NCI-H2029 (cell line): ENCODE data around the gene DNAJC12.
"Not testable (repeated sequence)": the region's sequence is repeated elsewhere in the genome, so short reads cannot be mapped to it uniquely, and the experiment has no call there.

Source experiments
- DNase-seq: peaks from one replicate; lab custom pipeline; 2025; lab: John Stamatoyannopoulos, UW

DNAJC12 gene

GRCh38 chr10:67790534-67791408 lies 47.2 kb downstream of the DNAJC12 start:
- DNase-seq, result no peak

- no peak for DNase-seq
Measured at GRCh38 chr10:67789769-67790168, 48.2 kb downstream of the DNAJC12 start.

DNA sequence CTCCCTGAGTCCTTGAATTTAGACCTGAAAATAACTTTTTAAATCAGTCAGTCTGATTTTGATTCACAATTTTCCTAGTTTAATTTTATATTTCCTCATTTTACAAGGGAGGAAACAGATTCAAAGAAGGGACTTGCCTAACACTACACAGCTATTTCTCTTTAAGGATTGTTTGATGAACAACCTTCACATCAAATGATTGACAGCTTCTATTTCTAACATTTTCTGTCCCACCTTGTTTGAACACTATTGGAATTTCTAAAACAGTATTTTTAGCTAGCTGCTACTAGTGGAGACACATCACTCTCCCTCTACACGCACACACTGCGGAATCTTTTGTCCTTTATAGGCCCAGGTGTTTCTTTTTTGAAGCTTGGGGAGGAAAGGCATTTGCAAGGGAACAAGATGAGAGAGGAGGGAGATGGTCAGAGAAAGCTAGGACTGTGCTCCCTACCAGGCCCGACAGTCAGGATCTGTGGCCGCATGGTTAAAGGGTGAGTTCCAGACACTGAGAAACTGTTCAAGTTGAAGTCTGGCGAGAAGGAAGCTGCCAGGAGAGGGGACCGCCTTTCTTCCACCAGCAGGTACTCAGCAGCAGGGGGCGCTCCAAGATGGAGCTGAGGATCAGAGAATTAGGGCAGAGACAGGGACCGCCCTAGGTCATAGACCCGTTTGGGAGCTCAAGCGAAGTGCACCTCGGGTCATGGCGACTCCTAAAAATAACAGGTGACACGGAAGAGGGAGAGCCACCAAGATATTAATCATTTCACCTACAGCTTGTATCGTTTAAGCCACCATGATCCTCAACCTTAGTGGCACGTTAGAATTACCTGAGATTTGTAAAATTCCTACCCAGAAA lies 49.7 kb downstream of the DNAJC12 start:
- no peak for DNase-seq

DNA sequence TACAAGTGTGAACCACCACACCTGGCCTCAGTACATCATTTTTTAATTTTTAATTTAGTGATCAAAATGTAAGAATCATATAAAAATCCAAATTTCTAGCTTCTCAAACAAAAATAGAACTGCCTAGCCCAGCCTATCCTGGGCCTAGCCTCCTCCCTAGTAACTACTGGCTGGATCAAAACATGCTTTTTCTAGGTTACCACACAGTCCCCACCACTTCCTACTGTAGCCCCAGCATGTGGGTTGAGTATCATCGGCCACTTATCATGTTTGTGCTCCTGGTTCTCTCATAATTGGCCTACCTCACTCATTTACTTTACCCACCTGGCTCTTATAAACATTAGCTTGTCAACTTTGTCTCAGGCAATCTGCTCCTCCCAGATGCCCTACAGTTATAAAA lies 52.9 kb downstream of the DNAJC12 start:
- no peak for DNase-seq

GRCh38 chr10:67784474-67784873 lies 53.5 kb downstream of the DNAJC12 start:
- DNase-seq, result no peak

DNA sequence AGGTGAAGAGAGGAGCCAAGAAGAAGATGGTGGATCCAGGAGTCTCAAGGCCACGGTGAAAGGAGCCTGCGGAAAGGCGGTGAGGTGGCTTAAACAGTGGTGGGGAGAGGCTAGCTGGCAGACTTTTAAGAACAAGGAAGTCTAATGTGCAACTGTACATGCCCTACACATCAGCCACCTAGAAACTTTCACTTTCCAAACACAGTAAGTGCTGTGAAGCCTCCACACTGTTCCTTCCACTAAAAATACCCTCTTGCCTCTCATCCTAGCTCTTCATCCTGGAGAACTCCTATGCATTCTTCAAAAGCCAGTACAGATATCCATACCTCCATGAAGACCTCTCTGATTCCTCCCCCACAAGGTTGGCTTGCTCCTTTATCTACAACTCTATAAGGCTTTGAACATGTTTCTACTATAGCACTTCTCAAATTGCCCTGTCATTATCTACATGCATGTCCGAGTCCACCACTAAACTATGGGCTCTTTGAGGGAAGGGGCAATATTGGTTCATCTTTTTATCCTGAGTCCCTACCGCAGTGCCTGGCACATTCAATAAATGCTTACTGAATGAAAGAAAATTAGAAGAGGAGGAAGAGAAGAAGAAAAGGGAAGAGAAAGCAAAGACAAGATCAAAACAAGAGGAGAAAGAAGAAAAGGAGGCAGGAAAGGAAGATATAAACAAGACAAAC lies 54.2 kb downstream of the DNAJC12 start:
- DNase-seq, result no peak

GRCh38 chr10:67782530-67782929 lies 55.5 kb downstream of the DNAJC12 start:
- DNase-seq, result no peak

GRCh38 chr10:67780759-67781538 lies 57.0 kb downstream of the DNAJC12 start:
- DNase-seq, result no peak

DNA sequence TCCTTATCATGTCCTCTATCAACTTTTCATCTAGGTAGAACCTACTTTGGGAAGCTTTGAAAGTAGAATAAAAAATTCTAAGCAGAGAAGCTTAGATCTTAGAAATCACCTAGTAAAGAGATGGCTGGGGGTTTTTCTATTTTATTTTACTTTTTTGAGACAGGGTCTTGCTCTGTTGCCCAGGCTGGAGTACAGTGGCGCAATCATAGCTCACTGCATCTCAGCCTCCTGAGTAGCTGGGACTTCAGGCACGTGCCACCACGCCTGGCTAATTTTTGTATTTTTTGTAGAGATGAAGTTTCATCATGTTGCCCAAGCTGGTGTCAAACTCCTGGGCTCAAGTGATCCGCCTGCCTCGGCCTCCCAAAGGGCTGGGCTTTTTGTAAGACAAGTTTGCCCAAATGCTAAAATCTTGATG lies 57.8 kb downstream of the DNAJC12 start:
- DNase-seq, result not testable (repeated sequence)

DNA sequence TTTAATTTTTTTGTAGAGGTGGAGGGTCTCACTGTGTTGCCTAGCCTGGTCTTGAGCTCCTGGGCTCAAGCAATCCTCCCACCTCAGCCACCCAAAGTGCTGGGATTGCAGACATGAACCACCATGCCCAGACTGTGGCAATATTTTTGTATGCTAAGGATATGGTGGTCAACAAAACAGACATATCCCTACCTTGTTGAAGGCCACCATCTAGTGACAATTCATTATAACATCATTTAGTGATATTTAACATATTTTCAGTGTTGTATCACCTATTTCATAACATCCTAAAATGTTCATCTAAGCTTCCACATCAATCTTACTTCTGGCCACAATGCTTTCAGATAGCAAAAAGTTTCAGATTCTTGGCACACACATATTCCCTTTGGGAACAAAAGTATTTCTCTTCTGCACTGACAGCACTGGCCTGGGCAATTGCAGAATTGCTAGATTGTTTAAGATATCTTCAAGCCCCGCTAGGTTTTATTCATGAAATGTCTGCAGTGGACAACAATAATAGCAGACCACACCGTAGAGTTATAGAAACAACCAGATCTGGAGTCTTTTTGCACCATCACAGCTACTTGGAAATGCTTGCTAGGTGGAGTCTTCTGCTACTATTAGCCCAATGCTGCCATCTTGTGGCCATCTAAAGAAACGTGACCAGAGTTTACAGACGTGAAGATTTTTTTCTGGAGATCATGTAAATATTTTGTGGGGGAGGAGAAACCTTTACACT lies 58.4 kb downstream of the DNAJC12 start:
- DNase-seq, result peak; percentile 47

DNA sequence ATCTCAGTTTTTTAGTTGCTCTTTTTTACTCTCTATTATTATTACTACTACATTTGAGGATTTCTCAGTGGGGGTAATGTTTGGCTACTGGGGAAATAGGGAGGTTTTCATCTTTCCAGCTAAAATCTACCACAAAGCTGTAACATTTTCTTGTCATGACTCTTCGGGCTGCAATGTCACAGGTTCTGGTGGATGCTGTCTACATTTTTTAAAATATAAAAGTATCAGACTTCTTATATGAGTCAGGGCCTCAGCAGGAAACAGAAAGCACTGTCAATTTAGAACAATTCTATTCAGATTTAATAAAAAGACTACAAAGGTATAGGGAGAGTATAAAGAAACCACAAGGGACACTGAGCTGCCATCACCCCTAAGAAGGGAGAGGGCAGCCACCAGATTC lies 61.6 kb downstream of the DNAJC12 start:
- no peak for DNase-seq

- no peak for DNase-seq
Measured at GRCh38 chr10:67775279-67775678, 62.7 kb downstream of the DNAJC12 start.

GRCh38 chr10:67772894-67773511 lies 65.0 kb downstream of the DNAJC12 start:
- DNase-seq, result no peak

DNA sequence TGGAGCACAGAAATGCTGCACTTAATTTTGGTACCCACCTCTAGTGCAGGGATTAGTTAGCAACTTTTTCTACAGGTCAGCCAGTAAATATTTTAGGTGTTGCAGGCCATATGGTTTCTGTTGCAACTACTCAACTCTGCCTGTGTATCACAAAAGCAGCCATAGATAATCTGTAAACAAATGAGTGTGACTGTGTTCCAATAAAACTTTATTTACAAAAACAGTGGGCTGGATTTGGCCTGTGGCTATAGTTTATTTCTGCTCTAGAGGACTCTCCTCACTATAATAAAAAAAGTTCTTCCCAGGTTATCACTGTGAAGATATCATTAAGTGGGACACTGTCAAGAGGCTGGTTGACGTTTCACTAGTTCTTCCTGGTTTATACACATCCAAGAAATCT lies 65.8 kb downstream of the DNAJC12 start:
- DNase-seq, result no peak

GRCh38 chr10:67771200-67771599 lies 66.8 kb downstream of the DNAJC12 start:
- DNase-seq, result no peak

- DNase-seq, result no peak
Measured at GRCh38 chr10:67770537-67770936, 67.5 kb downstream of the DNAJC12 start.

GRCh38 chr10:67767244-67767643 lies 70.7 kb downstream of the DNAJC12 start:
- no peak for DNase-seq

GRCh38 chr10:67764012-67764822 lies 73.8 kb downstream of the DNAJC12 start:
- DNase-seq, result peak; percentile 69

- no peak for DNase-seq
Measured at GRCh38 chr10:67763499-67764011, 74.4 kb downstream of the DNAJC12 start.
